Measurements from ENCODE around the gene PNPO.

DNA sequence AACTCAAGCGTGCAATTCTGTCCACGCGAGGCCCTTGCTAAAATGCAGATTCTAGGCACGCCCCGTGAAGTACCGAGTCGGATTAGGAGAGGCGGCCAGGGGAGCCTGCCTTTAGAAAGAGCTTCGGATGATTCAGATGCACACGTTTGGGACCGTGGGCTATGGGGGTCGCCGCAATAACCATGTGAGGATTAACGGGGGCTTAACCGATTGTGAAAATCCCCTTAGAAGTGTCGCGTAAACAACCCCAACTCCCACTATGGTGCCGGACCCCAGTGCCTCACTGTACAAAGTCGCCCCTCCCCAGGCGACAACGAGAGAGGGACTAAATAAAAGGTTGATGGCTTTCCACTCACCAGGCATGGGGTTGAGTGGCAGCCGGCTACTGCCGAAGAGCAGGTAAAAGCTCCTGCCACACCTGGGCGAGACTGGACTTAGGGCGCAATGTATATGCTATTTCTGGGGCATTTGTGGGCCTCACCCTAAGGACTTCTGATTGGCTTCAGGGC is 46.0 kb upstream of the PNPO start:
- TF ChIP-seq, protein P1, sequence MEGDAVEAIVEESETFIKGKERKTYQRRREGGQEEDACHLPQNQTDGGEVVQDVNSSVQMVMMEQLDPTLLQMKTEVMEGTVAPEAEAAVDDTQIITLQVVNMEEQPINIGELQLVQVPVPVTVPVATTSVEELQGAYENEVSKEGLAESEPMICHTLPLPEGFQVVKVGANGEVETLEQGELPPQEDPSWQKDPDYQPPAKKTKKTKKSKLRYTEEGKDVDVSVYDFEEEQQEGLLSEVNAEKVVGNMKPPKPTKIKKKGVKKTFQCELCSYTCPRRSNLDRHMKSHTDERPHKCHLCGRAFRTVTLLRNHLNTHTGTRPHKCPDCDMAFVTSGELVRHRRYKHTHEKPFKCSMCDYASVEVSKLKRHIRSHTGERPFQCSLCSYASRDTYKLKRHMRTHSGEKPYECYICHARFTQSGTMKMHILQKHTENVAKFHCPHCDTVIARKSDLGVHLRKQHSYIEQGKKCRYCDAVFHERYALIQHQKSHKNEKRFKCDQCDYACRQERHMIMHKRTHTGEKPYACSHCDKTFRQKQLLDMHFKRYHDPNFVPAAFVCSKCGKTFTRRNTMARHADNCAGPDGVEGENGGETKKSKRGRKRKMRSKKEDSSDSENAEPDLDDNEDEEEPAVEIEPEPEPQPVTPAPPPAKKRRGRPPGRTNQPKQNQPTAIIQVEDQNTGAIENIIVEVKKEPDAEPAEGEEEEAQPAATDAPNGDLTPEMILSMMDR (IDR thresholded peaks at IDR 0.05; ENCODE audit: poor library complexity, severe bottlenecking): no peak
- TF ChIP-seq EZH2 (IDR thresholded peaks at IDR 0.05; ENCODE audit: borderline replicate concordance, insufficient read depth, low read length, poor library complexity, severe bottlenecking): no peak
- peak; percentile 81 for TF ChIP-seq POLR2AphosphoS5 (IDR thresholded peaks at IDR 0.05)
- TF ChIP-seq TAF1 (IDR thresholded peaks at IDR 0.05; ENCODE audit: low read depth): no peak
- TF ChIP-seq SMC3 (conservative IDR thresholded peaks at IDR 0.05; ENCODE audit: poor library complexity): peak; percentile 25
- TF ChIP-seq RAD21 (conservative IDR thresholded peaks at IDR 0.05): no peak
- peak; percentile 50 for TF ChIP-seq MXI1 (conservative IDR thresholded peaks at IDR 0.05; ENCODE audit: poor library complexity, severe bottlenecking)

All from neural cell (in vitro differentiated cells).